Endothelial cell of umbilical vein (primary cell): ENCODE data around the gene OSBPL1A. TPM values are rescaled to one million over a fixed set of nuclear protein-coding genes. Genes with fewer than 3 reads are reported as not detected.

Source experiments
- BruUV-seq: library from RNA; stranded (reverse); fragments of 400-500 nt; replicated peaks from 2 replicates; lab custom pipeline; 2021; lab: Mats Ljungman, UMichigan
- CTCF ChIA-PET: fragments of 300-600, 350-600 bp; sonication (Branson Sonifier 250); formaldehyde crosslinking; loops from one replicate; lab custom pipeline; 2021; ENCODE audit warnings: antibody characterized with exemption, inconsistent platforms; lab: Charles Lee
- POLR2A ChIA-PET: fragments of 300-600, 350-600 bp; sonication (Branson Sonifier 250); formaldehyde crosslinking; loops from one replicate; lab custom pipeline; 2021; ENCODE audit warnings: antibody characterized with exemption, inconsistent platforms; lab: Charles Lee
- DNase-seq: peaks from one replicate; pipeline ENCODE4 v3.0.0-alpha.2; 2011; ENCODE audit warnings: low read depth, low spot score
- FAIRE-seq: peaks from 2 replicates; lab custom pipeline; 2011; peaks lifted over from hg19 to GRCh38; lab: Jason Lieb, UNC
- H2AFZ ChIP-seq: 2 replicates; pipeline ENCODE4 v1.6.0; 2012; ENCODE audit warnings: low read depth, low read length, control low read depth, inconsistent platforms
- H3K27ac ChIP-seq: 2 replicates; pipeline ENCODE4 v1.5.1; 2011; ENCODE audit warnings: low read depth, mild to moderate bottlenecking, control low read depth, low read length, moderate library complexity; ENCODE audit not compliant: insufficient read depth
- H3K27me3 ChIP-seq, 2 experiments: 2 replicates each; pipeline versions ENCODE4 v1.6.0 to v1.6.1; 2011; ENCODE audit warnings: low read length in 2 of 2, mixed read lengths in 1 of 2; ENCODE audit not compliant: control insufficient read depth in 2 of 2, insufficient read depth in 2 of 2
- H3K36me3 ChIP-seq, 2 experiments: 2 replicates in 1 of 2; 3 replicates in 1 of 2; pipeline ENCODE4 v1.5.1; 2011; ENCODE audit warnings: low read length in 2 of 2, mild to moderate bottlenecking in 1 of 2, moderate library complexity in 1 of 2; ENCODE audit not compliant: control insufficient read depth in 2 of 2, insufficient read depth in 2 of 2; ENCODE audit errors: extremely low read depth in 1 of 2
- H3K4me1 ChIP-seq: 3 replicates; pipeline ENCODE4 v1.5.1; 2011; ENCODE audit warnings: mild to moderate bottlenecking, low read length; ENCODE audit not compliant: control insufficient read depth, insufficient read depth; ENCODE audit errors: extremely low read depth
- H3K4me2 ChIP-seq: 2 replicates; pipeline ENCODE4 v1.6.1; 2011; ENCODE audit warnings: low read length, control low read depth, mixed read lengths; ENCODE audit not compliant: insufficient read depth
- H3K4me3 ChIP-seq, 3 experiments: fragments of 200-600 bp in 1 of 3; sonication (generic), shearing (Covaris generic) in 1 of 3; replicated peaks in 1 of 3; 2 replicates each; pipeline ENCODE4 v1.5.1; 2011 to 2016; ENCODE audit warnings: control low read depth in 3 of 3, low read length in 3 of 3, mild to moderate bottlenecking in 2 of 3, inconsistent platforms in 1 of 3, low read depth in 1 of 3, moderate library complexity in 1 of 3; ENCODE audit not compliant: insufficient read depth in 1 of 3
- H3K79me2 ChIP-seq: 2 replicates; pipeline ENCODE4 v1.6.0; 2012; ENCODE audit warnings: low read length, inconsistent platforms; ENCODE audit not compliant: control insufficient read depth, insufficient read depth
- H3K9ac ChIP-seq: replicated peaks from 2 replicates; pipeline ENCODE3; 2011; ENCODE audit warnings: low read length, control low read depth; ENCODE audit not compliant: insufficient read depth; ENCODE audit errors: extremely low read depth
- H3K9me1 ChIP-seq: replicated peaks from 3 replicates; pipeline ENCODE4 v1.6.0; 2011; ENCODE audit warnings: mild to moderate bottlenecking, low read length; ENCODE audit not compliant: control insufficient read depth, insufficient read depth; ENCODE audit errors: extremely low read depth
- H3K9me3 ChIP-seq: replicated peaks from 2 replicates; pipeline ENCODE4 v1.5.1; 2012; ENCODE audit warnings: low read length, inconsistent platforms; ENCODE audit not compliant: control insufficient read depth, insufficient read depth
- H4K20me1 ChIP-seq: replicated peaks from 2 replicates; pipeline ENCODE3; 2011; ENCODE audit warnings: mild to moderate bottlenecking, low read length; ENCODE audit not compliant: control insufficient read depth, insufficient read depth; ENCODE audit errors: extremely low read depth
- CTCF ChIP-seq, 2 donors: IDR thresholded peaks; 1 replicate in 1 of 2; 2 replicates in 1 of 2; pipeline ENCODE4 v1.5.1; 2011; ENCODE audit warnings: low read length in 2 of 2, mild to moderate bottlenecking in 2 of 2, moderate library complexity in 2 of 2, control low read depth in 1 of 2, inconsistent platforms in 1 of 2, low read depth in 1 of 2; ENCODE audit not compliant: insufficient read depth in 1 of 2; ENCODE audit errors: extremely low read depth in 1 of 2
- EZH2 ChIP-seq: IDR thresholded peaks from 2 replicates; pipeline ENCODE4 v1.6.1; 2012; ENCODE audit warnings: borderline replicate concordance, low read depth, mild to moderate bottlenecking, moderate library complexity, low read length, inconsistent platforms; ENCODE audit not compliant: severe bottlenecking
- FOS ChIP-seq: IDR thresholded peaks from 2 replicates; pipeline ENCODE4 v1.6.1; 2011; ENCODE audit warnings: mild to moderate bottlenecking, low read length, moderate library complexity, borderline replicate concordance; ENCODE audit not compliant: insufficient read depth
- GATA2 ChIP-seq: IDR thresholded peaks from 2 replicates; pipeline ENCODE4 v1.7.0; 2011; ENCODE audit warnings: low read depth, mild to moderate bottlenecking, moderate library complexity, mixed read lengths, low read length; ENCODE audit not compliant: insufficient read length, insufficient read depth
- JUN ChIP-seq: IDR thresholded peaks from 2 replicates; pipeline ENCODE4 v1.6.1; 2011; ENCODE audit warnings: borderline replicate concordance, low read depth; ENCODE audit not compliant: insufficient read length, insufficient read depth
- MYC ChIP-seq: IDR thresholded peaks from one replicate; pipeline ENCODE4 v1.6.1; 2011; ENCODE audit warnings: mild to moderate bottlenecking, low read depth, low read length
- POLR2A ChIP-seq: IDR thresholded peaks from 2 replicates; pipeline ENCODE4 v1.6.1; 2012; ENCODE audit warnings: low read depth, mild to moderate bottlenecking, control low read depth, low read length
- POLR2AphosphoS5 ChIP-seq: IDR thresholded peaks from 2 replicates; pipeline ENCODE4 v1.6.1; 2012; ENCODE audit warnings: low read depth, mild to moderate bottlenecking, control low read depth, low read length, moderate library complexity; ENCODE audit not compliant: insufficient read depth
- dilution Hi-C: fragments of 300-500 bp; cut with MboI; formaldehyde crosslinking; loops from one replicate; pipeline ENCODE4 v1.15.0; 2019; ENCODE audit warnings: low sequenced_read_pairs; ENCODE audit not compliant: extremely low pct_ligation_motif_present
- intact Hi-C: fragments of 100-400 bp; cut with micrococcal nuclease; formaldehyde crosslinking; loops from one replicate; pipeline ENCODE4 v1.10.0; 2022
- polyA plus RNA-seq, 4 experiments: library from polyadenylated mRNA; depleted of rRNA in 3 of 4; stranded (reverse) in 3 of 4; unstranded in 1 of 4; fragments of >200 nt; gene quantifications; 2 replicates each; pipeline versions ENCODE4 v1.2.1 to v1.2.3, GENCODE V29; 2011 to 2012; ENCODE audit warnings: missing spikeins in 1 of 4
- total RNA-seq: library from RNA; stranded (reverse); gene quantifications from 2 replicates; pipeline ENCODE4 v1.2.3, GENCODE V29; 2021
- TF ChIP-seq, protein P1 (sequence below): IDR thresholded peaks from 2 replicates; pipeline ENCODE4 v1.6.1; 2011; ENCODE audit not compliant: insufficient read depth, insufficient read length

Gene OSBPL1A
- total and polyA plus RNA-seq, 2 donors (not counting 3 experiments of a cell fraction or from before 2014, with no cell fraction given) = 6.4 to 16.5 TPM

GRCh38 chr18:24413148-24413547 lies 15.5 kb upstream of the OSBPL1A start:
- H3K9me1 ChIP-seq = no peaks in the 10 kb centered on the region
- no peaks in the 10 kb centered on the region for H3K9me3 ChIP-seq
- DNase-seq (no peak), FAIRE-seq (no peak)
- H3K4me3 ChIP-seq = no peak overlapping the region
- BruUV-seq = no TSS peak
- dilution Hi-C loops = no loop called here
- no peaks in the 10 kb centered on the region for H4K20me1 ChIP-seq
- ChIA-PET CTCF (interaction anchor here (1.0 to 3.2 kb wide), 5 partner anchors 15 to 236 kb away, joined by 3 to 40 read pairs (median 3); no protein-coding TSS in a partner anchor), POLR2A (no interaction called here)
- intact Hi-C loops = no loop called here
- H3K79me2 ChIP-seq = no peaks in the 10 kb centered on the region
- H2AFZ ChIP-seq = no peak overlapping the region
- TF ChIP-seq, protein P1, sequence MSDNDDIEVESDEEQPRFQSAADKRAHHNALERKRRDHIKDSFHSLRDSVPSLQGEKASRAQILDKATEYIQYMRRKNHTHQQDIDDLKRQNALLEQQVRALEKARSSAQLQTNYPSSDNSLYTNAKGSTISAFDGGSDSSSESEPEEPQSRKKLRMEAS = no peak
- TF ChIP-seq MYC = no peak
- TF ChIP-seq GATA2 = no peak
- no peak for TF ChIP-seq POLR2AphosphoS5
- no peak for TF ChIP-seq CTCF (IDR thresholded peaks at IDR 0.05; ENCODE audit: extremely low read depth in 1 of 2, insufficient read depth in 1 of 2, low read depth in 1 of 2, low read length in 2 of 2)
- no peak for TF ChIP-seq JUN
- TF ChIP-seq EZH2 = no peak
- no peak for TF ChIP-seq FOS
- TF ChIP-seq POLR2A = no peak
- no peaks in the 10 kb centered on the region for H3K36me3 ChIP-seq
- no peak overlapping the region for H3K4me2 ChIP-seq
- no peak overlapping the region for H3K9ac ChIP-seq
- H3K4me1 ChIP-seq = no peaks in the 10 kb centered on the region
- H3K27me3 ChIP-seq = peaks cover 18 to 22% of the 10 kb centered on the region in 2 experiments
- H3K27ac ChIP-seq = no peak overlapping the region
